HG03442 (cell line): ENCODE data around the gene MARVELD1.
A peak's percentile ranks its signal among the peaks of the same experiment; 100 is the strongest.

Experiments
- ATAC-seq: cut with Tn5 transposase; IDR thresholded peaks from one replicate; pipeline ENCODE4 v1.9.1; 2021; ENCODE audit warnings: mild to moderate bottlenecking, moderate library complexity; ENCODE audit not compliant: unreplicated experiment

Gene MARVELD1

DNA sequence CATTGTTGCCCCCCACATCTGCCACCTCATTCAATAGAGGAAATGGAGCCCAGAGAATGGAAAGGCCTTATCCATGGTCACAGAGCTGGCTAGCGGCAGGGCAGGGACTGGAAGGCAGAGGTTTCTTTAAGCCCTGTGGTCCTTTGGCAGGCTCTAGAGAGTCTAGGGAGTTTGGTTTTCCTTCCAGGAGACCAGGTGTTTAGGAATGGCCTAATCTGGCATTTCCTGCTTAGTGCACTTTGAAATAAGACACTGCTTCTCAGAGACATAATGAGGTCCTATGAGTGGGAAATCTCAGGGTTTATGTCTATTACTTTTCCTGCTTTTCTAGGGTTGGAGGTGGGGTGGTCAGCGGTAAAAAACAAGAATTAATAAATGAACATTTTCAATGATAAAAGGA lies 6.1 kb downstream of the MARVELD1 start:
- ATAC-seq = no peak

DNA sequence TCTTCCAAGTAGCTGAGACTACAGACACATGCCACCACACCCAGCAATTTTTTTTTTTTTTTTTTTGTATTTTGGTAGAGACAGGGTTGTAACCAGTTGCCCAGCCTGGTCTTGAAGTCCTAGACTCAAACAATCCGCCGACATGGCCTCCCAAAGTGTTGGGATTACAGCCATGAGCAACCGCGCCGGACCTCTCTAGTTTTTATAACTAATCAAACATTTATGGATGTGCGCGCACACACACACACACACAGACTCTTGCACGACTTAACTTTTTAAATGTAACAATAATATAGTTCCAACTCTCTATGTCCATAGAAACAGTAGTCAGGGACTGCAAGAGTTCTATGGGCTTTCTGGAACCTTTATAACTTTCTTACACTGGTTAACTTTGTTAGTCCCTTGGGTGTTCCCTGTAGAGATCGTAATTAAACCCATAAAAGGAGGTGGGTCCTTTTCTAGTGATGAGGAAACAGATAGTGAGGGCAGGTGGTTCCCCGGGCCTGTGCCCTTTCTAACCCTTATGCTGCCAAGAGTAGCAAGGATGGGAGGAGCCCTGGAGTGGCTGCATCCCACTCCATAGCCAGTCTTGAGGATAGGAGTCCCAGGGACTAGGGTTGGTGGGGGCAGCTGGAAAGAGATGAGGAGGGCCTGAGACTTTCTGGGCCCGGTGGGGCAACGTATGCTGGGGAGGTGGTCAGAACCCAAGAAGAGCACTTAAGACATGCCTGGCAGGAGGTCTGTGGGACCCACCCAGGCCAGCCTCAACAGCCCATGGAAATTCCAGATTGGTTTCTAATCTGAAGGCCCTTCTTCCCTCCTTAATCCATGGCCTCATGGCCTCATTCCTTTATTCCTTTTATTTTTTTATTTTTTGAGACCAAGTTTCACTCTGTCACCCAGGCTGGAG lies 8.6 kb downstream of the MARVELD1 start:
- ATAC-seq = no peak

DNA sequence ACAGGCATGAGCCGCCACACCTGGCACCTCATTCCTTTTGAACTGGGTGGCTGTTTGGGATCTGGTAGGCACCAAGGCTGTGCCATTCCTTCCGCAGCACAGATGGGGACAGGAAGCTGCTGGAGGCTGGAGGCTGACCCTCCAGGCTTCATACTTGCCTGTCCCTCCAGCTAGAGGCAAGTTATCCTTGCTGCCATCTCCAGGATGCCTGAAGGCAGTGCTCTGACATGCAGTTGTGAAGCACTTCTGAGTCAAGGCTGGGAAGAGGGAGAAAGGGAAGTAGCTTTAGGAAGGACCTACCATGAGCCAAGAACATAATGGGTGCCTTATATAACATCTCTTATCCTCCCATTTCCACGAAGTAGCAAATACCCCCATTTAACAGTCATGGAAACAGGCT lies 9.5 kb downstream of the MARVELD1 start:
- no peak for ATAC-seq

DNA sequence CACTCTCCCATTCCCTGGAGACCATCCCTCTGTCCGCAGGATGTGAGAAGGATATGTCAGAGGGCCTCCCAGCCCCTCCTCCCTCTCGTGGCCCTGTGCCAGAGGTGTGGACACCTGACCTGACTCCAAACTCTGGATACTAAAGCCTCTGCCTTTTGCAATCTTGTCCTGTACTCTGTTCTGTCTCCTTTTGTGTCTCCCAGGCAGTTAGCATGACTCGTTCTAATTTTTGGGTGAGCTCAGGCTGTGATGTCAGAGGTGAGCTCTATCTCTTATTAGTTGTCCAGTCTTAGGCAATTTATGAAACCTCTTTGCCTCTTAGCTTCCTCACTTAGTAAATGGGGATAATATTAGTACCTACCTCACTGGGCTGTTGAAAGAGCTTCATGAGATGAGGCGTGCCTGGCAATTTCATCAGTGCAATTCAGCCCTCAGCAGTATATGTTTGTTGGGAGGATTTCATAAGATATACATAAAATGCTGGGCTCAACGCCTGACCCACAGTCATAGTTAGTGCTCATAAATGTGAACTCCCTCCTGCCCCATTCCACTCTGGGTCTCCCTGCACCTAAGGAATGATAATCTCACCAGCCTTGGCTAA lies 10.9 kb downstream of the MARVELD1 start:
- no peak for ATAC-seq

DNA sequence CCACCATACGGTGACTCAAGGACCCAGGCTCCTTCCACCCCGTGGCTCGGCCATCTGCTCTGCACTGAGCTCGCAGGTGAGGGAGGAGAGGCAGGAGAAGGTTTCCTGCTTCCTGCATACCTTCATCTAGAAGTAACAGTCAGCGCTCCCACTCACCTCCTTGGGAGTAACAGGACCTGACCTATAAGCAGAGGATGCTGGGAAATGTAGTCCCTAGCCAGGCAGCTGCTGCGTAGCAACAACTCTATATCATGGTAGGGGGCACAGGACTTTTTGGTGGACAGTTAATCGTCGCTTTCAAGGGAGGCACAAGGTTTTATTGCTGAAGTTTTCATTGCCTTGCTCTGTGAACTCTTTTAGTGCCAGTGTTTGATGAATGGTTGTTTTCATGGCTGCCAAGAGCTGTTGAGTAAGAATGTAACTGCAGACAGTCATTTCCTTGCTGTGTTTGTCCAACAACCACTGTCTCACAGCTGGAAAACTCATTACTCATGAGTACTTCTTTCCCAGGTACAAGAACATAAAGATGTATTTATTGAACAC lies 13.2 kb downstream of the MARVELD1 start:
- ATAC-seq = no peak

DNA sequence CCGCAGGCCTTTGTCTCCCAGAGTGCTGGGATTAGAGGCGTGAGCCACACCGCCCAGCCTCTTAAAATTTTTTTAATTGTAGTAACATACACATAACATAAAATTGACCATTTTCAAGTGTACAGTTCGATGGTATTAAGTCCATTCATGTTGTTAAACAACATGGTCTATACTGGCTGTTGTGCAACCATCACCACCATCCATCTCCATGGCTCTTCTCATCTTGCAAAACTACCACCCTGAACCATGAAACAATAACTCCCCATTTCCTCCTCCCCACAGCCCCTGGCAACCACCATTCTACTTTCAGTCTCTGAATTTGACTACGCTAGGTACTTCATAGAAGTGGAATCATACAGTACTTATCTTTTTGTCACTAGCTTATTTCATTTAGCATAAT lies 15.5 kb downstream of the MARVELD1 start:
- no peak for ATAC-seq

DNA sequence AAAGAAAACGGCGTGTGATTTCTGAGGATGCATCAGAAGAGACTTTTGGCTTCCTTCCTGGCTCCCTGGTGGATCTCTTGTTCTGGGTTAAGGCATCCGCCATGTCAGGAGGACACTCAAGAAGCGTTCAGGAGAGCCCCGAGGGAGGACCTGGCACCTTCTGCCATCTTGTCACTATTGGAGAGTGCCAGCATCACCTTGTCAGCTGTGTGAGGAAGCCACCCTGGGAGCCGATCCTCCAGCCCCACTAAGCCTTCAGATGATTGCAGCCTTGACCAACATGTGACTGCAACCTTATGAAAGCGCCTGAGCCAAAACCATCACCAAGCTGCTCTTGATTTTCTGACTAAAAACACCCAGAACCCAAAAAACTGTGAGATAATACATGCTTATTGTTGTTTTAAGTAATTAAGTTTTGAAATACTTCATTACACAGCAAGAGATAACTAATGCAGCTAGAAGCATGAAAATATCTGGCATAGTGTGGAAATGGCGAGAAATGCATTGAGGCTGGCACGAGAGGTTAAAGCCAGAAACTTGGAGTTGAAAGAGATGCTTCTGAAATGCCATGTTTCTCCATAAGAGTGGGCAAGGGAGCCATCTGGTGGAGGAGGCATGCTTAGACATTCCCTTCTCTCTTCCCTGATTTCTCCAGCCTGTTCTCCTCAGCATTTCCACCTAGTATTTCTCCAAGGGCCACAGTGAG lies 18.0 kb downstream of the MARVELD1 start:
- ATAC-seq = no peak

DNA sequence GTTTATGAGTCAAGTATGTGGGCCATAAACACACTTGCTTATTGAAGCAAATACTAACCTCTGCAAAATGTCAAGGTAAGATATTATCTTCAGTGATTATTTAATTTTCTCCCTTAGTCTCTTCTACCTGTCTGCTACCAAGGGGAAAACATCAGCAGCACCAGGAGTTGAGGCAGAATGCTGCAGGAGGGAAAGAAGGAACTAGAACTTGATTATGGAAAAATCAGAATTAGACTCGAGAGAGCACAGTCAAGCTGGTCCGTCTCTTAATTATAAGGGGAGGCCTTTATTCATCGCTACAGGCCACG lies 18.5 kb downstream of the MARVELD1 start:
- no peak for ATAC-seq

DNA sequence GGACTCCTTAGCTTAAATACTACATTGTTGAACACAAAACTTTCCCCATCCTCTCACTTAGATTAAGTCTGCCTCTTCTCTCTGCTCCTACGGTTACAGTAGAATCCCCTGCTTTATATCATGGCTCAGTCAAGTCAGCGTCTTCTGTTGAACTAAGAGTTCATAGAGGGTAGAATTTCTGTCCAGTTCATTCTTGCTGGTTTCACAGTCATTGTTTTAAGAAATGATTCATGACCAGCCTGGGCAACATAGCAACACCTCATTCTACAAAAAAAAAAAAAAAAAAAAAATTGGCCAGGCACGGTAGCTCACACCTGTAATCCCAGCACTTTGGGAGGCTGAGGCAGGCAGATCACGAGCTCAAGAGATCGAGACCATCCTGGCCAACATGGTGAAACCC lies 19.7 kb downstream of the MARVELD1 start:
- no peak for ATAC-seq

DNA sequence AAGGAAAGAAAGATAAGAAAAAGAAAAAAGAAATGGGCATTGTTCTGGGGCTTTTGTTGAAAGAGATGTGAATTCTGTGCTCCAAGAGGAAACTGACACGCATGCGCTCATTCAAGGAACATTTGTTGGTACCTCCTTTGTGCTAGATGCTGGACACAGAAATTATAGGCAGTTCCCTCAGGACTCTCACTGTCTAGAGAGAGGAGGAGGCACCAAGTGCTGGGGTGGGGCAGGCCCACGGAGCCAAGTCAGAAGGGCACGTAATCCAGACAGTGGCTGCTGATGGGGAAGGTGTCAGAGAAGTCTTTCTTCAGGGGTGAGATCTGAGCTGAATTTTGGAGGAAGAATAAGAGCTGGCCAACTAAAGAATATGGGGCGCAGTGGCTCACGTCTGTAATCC lies 20.5 kb downstream of the MARVELD1 start:
- ATAC-seq = no peak

DNA sequence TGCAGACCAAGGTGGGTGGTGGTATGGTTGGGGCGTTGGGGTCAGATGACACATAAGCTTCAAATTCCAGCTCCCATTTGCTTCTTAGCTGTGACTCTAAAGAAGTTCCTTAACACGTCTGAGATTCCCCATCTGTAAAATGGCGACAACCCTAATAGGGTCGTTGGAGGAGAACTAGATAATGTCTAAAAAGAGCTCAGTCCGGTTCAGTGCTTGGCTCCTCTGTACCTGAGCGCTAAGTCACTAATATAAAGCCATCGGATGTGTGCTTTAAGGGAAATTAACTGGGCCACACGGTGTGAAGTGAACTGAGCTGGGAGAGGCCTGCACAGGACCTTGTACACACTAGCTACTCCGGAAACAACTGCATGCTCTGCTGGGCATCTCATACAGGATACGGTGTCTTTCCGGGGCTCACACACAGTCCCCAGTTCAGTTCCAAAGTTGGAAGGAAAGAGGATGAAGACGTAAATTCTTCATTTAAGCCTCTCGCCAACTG lies 22.9 kb downstream of the MARVELD1 start:
- ATAC-seq = peak; percentile 9

DNA sequence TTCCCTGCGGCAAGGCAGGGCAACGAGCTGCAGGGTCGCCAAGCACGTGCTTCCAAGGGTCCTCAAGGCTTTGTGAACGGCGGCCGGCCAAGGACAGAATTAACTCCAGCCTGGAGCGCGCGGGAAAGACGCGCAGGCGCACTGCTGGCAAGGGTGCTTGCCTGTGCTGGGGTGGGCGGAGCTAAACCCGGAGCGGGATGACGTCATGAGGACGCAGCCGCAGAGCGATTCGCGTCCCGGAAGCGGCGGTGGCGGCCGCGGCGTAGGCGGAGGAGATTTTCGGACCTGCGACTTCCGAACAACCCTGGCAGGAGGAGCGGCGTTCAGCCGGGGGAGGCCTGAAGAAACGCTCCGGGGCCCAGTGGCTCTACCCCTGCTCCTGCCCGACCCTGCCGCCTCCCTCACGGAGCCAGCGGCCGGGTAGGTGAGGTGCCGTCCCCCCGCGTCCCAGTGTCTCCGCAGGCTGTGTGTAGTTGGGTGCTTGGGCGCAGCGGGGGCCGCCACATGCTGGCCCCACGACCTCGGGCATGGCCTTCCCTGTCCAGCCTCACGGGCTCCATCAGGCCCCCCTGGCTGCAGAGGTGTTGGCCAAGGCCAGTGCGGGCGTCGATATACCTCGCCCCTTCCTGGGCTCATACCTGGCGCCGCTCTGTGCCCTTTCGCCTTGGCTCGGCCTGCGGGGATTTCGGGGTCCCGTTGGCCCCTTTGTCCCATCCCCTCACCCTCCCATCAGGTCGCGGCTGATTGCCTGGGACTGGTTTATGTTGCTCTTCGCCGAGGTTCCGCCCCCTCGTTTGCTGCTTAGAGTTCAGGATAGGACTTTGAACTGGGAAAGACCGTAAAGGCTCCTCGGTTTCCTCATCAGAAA lies 23.6 kb downstream of the MARVELD1 start, which contains the start of gene ZFYVE27:
TSS of gene ZFYVE27 (plus strand) at position 227 of the 868 bp plus-strand sequence. CDS start 1,350 bp downstream, outside the sequence.
- peak; percentile 81 for ATAC-seq

DNA sequence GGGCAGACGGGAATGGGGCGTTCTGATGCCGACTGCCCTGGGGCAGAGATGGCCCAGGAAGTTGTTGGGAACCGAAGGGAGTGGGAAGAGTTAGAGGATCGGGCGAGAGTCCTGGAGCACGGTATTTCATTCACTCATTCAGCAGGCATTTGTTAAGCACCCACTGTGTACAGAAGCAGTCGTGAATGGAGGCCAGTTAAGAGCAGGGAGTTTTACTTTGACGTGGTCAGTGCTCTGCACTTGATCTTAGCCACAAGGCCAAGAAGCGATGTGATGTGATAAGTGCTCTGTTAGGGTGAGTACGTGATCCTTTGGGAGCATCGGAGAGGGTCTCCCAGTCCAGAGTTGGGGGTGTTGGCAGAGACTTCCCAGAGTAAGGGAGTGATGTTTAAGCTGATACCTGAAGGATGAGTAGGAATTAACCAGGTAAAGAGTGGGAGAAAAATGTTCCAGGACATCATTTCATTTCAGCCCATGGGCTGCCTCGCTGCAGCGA lies 24.3 kb downstream of the MARVELD1 start:
- no peak for ATAC-seq

DNA sequence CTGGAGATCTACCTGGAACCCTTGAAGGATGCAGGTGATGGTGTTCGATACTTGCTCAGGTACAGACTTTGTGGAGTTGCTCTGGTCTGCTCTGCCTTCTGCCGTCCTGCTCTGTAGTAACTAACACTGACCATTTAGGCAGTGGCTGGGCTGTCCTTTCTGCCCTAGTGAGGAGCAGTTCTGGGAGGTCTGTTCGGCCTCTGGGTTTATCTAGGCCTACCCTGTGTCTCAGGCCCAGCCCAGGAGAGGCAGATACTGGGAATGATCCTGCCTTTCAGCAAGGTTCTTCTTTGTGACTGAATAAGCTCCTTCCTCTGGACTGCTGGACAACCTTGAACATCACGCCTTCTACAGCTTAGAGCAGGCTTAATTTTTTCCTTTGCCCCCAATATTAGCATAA lies 25.1 kb downstream of the MARVELD1 start:
- no peak for ATAC-seq

DNA sequence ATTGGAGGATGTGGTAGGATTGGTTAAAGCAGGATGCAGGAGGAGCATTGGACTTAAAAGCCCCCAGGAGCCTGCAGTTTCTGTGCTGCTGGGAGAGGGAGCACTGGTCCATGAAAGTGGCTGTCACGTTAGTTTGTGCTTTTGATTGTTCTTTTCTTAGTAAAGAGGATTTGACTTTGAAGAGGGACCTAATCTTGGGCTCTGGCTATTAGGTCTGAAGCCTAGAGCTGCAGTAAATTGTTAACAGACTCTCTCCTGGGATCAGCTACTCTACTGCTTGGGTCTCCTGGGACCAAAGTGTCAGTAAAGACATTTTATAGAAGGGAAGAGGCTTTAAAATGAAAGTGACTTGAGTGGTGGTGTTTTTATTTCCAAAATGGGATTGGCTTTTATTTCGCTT lies 27.1 kb downstream of the MARVELD1 start:
- ATAC-seq = no peak

DNA sequence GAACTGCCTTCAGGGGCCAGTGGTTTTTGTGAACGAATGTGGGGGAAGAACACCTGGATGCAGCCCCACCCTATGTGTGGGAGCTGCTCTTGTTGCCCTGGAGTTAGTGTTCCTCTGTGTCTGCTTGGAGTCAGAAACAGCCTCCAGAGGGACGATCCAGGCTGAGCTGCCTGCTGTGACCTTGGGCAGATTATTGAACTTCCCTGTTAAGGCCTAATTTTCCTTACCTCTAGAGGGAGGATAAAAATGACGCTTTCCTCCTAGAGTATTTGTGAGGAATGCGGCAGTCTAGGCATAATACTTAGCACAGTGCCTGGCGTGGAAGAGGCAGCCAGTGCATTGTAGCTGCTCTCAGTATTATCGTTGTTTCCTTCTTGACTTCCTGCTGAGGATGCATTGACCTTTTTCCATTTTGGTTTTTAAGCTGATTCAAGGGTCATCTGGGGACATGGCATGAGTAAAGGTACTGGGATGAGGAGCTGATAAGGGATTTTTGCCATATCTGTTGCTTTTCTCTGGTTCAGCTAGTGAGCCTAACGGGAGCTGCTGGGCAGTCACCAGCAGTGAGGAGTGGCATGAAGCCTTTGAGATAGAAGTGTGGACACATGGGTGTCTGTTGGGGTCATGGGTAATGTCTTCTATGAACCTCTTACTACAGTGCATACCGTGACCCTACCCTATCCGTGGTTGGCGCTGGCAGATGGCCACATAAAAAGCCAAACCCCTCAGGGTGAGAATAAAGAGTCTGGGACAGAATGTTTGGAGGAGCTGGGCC lies 29.8 kb downstream of the MARVELD1 start:
- no peak for ATAC-seq

DNA sequence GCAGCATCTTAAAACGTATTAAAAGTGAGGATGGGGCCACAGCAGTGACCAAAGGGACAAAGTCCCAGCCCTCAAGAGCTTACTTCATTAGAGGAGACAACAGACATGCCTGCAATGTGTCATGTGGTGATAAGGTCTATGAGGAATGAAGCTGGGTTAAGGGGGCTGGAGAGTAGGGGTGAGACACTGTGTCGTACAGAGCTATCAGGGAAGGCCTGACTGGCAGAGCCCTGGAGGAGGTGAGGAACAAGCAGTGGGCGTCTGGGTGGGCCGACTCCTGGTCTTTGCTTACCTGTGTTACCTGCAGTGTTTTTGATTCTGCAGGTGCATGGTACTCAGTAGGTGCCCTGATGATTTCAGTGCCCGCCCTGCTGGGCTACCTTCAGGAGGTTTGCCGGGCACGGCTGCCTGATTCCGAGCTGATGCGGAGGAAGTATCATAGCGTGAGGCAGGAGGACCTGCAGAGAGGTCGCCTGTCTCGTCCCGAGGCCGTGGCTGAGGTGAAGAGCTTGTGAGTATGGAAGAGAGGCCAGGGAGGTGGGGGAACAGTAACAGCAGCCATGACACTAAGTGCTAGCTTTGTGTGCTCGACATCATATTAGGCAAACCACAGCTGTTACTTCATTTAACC lies 31.0 kb downstream of the MARVELD1 start:
- no peak for ATAC-seq

DNA sequence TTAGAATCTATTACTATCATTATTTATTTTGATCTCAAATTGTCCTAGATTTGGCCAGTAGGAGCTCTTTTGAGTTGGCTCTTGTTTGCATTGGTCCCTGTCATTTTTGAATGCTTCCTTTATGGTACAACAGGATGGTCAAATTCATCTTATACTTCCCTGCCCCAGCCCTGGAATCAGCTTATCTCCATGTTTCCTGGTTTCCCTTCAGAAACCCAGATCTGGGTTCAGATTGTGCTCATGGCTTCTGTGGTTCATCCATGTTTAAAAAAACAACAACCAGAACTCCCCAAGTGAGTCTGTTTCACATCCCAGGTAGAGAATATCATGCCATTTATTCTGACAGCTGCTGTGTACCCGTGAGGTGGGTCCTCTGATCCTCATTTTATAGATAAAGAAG lies 34.0 kb downstream of the MARVELD1 start:
- ATAC-seq = no peak

DNA sequence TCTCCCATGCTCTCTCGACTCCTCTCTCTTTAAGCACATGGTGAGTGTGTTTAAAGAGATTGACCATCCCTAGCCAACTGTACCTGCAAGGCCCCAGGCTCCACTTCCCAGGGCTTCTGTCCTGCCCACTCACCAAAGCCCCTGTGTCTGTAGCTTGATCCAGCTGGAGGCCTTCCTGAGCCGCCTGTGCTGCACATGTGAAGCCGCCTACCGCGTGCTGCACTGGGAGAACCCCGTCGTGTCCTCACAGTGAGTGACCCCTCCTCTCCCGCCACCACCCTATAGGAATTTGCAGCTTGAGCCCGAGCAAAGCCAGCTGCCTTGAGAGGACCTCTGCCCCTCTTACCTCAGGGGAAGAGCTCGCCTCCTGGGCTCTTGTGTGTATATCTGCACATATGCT lies 34.6 kb downstream of the MARVELD1 start:
- no peak for ATAC-seq
